GM19395 (cell line): Measurements from ENCODE around the gene DHX57.

ENCODE experiments used
- ATAC-seq: cut with Tn5 transposase; IDR thresholded peaks from one replicate; pipeline ENCODE4 v1.9.1; 2021; ENCODE audit warnings: mild to moderate bottlenecking, moderate library complexity; ENCODE audit not compliant: unreplicated experiment

Gene DHX57

DNA sequence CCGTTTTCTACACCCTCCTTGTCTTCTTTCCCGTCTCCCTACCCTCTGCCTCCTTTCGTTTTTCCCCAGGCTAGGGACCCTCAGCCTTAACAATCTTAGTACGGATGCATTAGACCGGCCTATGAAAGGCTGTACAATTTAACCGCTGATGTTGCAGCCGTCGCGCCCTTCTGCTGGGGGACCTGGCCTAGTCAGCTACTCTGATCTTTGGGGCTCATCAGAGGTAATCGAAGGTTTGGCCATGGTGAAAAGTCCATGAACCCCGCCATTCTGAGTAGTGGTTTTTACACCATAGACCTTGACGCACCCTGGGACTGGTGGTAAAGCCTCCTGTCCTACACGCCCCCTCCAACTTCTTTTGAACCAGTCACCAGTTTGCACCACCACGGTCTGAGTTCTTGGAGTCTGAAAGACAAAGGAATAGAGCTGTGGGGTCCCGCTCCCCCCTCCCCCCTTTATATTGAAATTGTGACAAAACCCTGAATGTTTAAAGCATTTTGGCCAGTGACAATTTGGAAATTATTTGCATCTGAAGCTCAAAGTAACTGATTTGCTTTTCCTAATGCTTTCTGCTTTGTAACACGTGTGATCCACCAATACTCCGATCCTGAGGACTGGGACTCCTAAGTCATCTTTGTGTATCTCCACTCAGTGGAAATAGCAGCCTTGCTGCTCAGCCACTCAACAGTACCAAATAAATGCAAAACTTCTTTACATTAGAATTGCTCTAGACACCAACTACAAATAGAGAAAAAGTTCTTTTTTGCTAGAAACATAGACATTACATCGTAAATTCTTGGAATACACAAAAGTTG is 123.9 kb downstream of the DHX57 start:
- ATAC-seq: peak; percentile 27

DNA sequence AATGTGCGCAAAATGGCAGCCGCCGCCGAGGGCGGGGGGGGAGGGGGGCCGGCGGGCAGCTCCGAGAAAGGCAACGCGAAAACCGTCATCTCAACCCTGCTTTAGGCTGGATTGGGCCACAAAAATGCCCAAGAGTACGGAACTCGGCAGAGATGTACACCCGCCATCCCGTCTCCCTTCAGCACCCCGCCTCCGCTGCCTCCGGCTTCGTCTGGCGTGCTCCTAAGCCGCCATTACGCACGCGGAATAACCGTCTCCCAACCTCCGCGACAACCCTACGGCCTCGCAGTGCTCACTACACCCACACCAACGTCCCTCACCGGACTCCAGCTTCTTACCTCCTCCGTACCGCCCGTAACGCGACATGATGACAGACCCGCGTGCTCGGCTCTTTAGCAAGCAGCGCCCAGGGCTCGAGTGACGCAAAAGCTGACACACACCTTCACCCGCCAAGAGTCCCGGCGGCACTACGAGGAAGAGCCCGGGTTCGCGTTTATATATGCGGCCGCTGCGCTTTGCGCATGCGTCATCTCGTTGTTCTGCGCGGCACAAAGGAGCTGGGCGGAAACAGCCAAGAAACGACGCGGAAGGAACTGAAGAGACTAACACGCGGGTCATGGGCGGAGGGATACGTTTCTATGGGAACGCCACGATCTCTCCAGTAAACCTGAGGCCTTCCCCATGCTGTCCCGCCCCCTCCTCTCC is 124.7 kb downstream of the DHX57 start, which contains the start of gene SRSF7:
TSS of gene SRSF7 (minus strand) at position 471 of the 705 bp plus-strand sequence. CDS start at position 366, 105 bp downstream.
- ATAC-seq: peak; percentile 77

DNA sequence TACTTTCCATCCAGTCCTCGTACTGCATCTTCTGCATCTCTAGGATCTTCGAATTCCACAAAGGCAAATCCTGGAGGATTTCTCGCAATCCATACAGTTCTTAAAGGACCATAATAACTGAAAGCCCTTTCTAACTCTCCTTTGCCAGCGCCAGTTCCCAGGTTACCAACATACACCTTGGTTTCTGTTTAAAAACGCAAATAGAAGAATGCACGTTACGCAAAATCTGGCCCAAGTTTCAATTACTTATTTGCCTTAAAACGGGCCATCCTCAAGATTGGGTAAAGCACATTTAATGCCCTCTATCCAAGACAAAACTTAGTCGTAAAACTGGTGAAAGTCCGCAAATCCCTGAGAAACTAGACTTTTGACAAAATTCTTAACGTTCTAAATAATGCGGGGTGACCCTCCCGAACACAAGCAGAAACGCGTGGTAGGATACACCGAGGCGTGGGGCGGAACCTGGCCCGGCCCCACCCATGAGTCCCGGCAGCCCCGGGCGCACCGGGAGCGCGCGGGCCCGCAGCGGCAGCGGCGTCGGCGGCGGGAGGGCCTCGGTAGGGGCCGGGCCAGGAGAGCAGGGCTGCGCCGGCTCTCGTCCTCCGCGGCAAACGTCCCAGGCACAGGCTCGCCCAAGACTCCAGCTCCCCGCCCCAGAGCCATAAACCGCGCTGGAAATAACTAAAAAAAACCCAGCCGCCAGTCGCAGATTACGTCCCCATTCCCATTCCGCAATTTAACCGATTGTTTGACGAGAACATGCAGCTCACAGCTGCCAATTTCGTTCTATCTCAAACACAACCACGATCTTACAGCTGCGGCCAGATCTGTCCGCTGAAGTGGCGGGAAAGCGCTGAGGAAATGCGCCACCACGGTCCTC is 125.5 kb downstream of the DHX57 start:
- peak; percentile 23 for ATAC-seq

DNA sequence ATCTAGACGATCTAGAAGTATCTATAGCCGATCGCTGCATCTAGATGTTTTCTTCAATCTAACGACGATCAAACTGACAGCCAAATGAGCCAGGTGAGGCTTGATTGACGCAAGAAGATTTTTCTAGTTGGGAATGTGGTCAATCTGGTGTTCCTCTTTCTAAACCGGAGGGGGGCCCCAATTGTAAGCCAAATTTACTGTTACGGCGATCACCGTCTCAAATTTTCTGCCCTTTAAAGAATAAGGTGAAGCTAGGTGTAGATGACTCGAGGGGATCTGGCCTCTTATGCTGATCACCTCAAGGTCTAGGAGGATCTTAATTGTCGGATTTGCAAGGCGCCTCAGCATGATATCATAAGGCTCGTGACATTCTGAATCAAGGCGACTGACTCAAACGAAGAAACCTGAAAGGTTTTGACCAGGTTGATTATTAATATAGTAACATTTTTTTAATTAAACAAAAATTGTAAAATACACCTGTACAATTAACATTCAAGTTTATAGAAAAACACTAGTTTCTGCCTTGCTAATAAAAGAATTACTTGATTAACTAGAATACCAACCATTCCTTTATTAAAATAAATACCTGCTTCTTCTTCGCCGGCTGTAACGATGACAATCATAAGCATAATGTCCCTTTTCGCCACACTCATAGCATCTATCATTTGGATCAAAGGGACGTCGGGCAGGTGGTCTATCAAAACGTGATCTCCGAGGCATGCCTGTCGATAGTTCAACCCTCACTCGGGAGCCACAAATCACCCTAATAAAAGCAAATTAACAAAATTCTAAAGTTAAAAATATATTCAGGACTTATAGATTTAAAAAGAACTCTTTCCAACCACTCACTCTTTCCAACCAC is 126.6 kb downstream of the DHX57 start:
- no peak for ATAC-seq

DNA sequence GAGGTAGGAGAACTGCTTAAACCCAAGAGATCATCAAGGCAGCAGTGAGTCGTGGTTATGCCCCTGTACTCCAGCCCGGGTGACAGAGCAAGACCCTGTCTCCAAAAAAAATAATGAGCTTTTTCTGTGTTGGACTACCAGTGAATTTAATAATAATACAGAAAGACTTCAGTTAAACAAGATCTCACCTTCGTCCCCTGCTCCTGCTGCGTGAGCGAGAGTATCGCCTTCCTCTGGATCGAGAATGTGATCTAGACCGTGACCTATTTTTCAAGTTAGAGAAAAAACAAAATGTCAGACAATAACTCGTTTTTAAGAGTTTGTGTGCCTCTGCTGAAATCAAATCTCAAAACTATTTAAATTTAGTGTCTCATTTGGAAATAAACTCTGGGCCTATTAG is 127.3 kb downstream of the DHX57 start:
- no peak for ATAC-seq

DNA sequence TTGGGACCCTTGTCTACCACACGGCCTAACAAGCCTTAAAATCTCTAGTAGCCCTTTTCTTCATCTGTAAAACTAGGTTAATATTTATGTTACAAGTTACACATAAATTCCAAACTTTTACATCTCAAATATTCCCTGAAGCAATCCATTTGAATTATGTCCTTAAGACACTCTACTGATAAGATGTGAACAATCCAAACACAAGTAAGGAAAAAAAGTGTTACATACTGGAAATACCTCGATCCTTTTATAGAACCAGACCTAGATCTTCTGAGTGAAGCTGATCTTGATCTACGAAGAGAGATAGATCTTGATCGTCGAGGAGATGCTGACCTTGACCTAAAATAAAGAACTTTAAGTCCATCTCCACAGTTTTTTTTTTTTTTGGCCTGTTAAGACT is 127.9 kb downstream of the DHX57 start:
- no peak for ATAC-seq
